ENCODE results near the gene IP6K2. TPM values are rescaled to one million over a fixed set of nuclear protein-coding genes. Genes with fewer than 3 reads are reported as not detected.

Gene IP6K2
- polyA plus RNA-seq, 3 donors = 195 to 214 (median 213) TPM

- DNase-seq (ENCODE audit: low read depth in 3 of 3, low spot score in 2 of 3) = no peak
Observed at GRCh38 chr3:48674505-48674904, 42.5 kb downstream of the IP6K2 start.

- no peak for DNase-seq (ENCODE audit: low read depth in 3 of 3, low spot score in 2 of 3)
Observed at GRCh38 chr3:48672522-48672921, 44.5 kb downstream of the IP6K2 start.

GRCh38 chr3:48664929-48665328 lies 52.1 kb downstream of the IP6K2 start:
- DNase-seq (ENCODE audit: low read depth in 3 of 3, low spot score in 2 of 3) = no peak

- no peak for DNase-seq (ENCODE audit: low read depth in 3 of 3, low spot score in 2 of 3)
Observed at GRCh38 chr3:48664313-48664644, 52.7 kb downstream of the IP6K2 start.

- peak; percentile 76 to 91 (median 90) for DNase-seq (ENCODE audit: low read depth in 3 of 3, low spot score in 2 of 3)
Observed at GRCh38 chr3:48663489-48664312, 53.3 kb downstream of the IP6K2 start.

- DNase-seq (ENCODE audit: low read depth in 3 of 3, low spot score in 2 of 3) = peak in 1 of 3 donors; percentile 51
Observed at GRCh38 chr3:48662753-48663488, 54.1 kb downstream of the IP6K2 start, which contains the start of gene CELSR3. TSS of gene CELSR3 (minus strand) at chr3:48662886. CDS start at chr3:48662634, 252 bp downstream.

GRCh38 chr3:48662145-48662752 lies 54.8 kb downstream of the IP6K2 start:
- DNase-seq (ENCODE audit: low read depth in 3 of 3, low spot score in 2 of 3) = no peak

- peak in 2 of 3 donors; percentile 46 to 51 for DNase-seq (ENCODE audit: low read depth in 3 of 3, low spot score in 2 of 3)
Observed at GRCh38 chr3:48661501-48662144, 55.4 kb downstream of the IP6K2 start.

GRCh38 chr3:48660800-48661400 lies 56.1 kb downstream of the IP6K2 start:
- no peak for DNase-seq (ENCODE audit: low read depth in 3 of 3, low spot score in 2 of 3)

GRCh38 chr3:48656841-48657281 lies 60.2 kb downstream of the IP6K2 start:
- DNase-seq (ENCODE audit: low read depth in 3 of 3, low spot score in 2 of 3) = no peak

- DNase-seq (ENCODE audit: low read depth in 3 of 3, low spot score in 2 of 3) = peak in 2 of 3 donors; percentile 53 to 61
Observed at GRCh38 chr3:48656061-48656840, 60.8 kb downstream of the IP6K2 start.

- DNase-seq (ENCODE audit: low read depth in 3 of 3, low spot score in 2 of 3) = no peak
Observed at GRCh38 chr3:48655606-48656005, 61.4 kb downstream of the IP6K2 start.

- DNase-seq (ENCODE audit: low read depth in 3 of 3, low spot score in 2 of 3) = no peak
Observed at GRCh38 chr3:48655063-48655462, 62.0 kb downstream of the IP6K2 start.

- DNase-seq (ENCODE audit: low read depth in 3 of 3, low spot score in 2 of 3) = no peak
Observed at GRCh38 chr3:48652923-48653715, 63.9 kb downstream of the IP6K2 start.

GRCh38 chr3:48651771-48652170 lies 65.2 kb downstream of the IP6K2 start:
- DNase-seq (ENCODE audit: low read depth in 3 of 3, low spot score in 2 of 3) = no peak

- DNase-seq (ENCODE audit: low read depth in 3 of 3, low spot score in 2 of 3) = no peak
Observed at GRCh38 chr3:48650723-48651122, 66.3 kb downstream of the IP6K2 start.

GRCh38 chr3:48648188-48648850 lies 68.7 kb downstream of the IP6K2 start:
- no peak for DNase-seq (ENCODE audit: low read depth in 3 of 3, low spot score in 2 of 3)

GRCh38 chr3:48647714-48648113 lies 69.3 kb downstream of the IP6K2 start:
- no peak for DNase-seq (ENCODE audit: low read depth in 3 of 3, low spot score in 2 of 3)

Data from right renal cortex interstitium (tissue), 3 donors.